ENCODE measurements around the gene DMBT1.
"Not testable (repeated sequence)": the region's sequence is repeated elsewhere in the genome, so short reads cannot be mapped to it uniquely, and the experiment has no call there.

Gene DMBT1

DNA sequence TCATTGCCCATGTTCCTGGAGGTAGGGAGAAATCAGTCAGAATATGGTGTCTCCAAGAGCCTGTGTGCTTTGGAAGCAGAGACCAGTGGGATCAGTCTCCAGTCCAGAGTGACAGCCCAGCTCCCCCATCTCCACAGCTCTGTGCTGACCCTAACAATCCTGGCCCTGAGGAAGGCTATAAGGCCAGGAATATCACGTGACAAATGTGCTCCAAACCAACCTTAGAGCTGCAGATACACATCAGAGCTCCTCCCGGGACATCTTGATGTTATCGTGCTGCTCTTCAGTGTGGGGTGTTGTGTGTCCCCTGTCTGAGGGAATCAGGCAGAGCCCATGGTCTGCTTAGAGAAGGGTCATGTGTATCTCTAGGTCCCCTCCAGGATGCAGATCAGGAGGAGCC is 15.2 kb downstream of the DMBT1 start:
- FAIRE-seq = no peak
- DNase-seq (ENCODE audit: extremely low spot score, insufficient read length, low read depth) = no peak

DNA sequence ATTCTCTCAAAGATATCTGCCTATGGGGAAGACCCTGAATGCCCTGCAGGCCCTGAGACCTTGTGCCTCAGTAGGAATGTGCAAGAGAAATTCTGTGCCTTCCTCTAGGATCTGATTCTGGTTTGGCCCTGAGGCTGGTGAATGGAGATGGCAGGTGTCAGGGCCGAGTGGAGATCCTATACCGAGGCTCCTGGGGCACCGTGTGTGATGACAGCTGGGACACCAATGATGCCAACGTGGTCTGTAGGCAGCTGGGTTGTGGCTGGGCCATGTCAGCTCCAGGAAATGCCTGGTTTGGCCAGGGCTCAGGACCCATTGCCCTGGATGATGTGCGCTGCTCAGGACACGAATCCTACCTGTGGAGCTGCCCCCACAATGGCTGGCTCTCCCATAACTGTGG is 15.7 kb downstream of the DMBT1 start:
- no peak for DNase-seq (ENCODE audit: extremely low spot score, insufficient read length, low read depth)
- FAIRE-seq = no peak

DNA sequence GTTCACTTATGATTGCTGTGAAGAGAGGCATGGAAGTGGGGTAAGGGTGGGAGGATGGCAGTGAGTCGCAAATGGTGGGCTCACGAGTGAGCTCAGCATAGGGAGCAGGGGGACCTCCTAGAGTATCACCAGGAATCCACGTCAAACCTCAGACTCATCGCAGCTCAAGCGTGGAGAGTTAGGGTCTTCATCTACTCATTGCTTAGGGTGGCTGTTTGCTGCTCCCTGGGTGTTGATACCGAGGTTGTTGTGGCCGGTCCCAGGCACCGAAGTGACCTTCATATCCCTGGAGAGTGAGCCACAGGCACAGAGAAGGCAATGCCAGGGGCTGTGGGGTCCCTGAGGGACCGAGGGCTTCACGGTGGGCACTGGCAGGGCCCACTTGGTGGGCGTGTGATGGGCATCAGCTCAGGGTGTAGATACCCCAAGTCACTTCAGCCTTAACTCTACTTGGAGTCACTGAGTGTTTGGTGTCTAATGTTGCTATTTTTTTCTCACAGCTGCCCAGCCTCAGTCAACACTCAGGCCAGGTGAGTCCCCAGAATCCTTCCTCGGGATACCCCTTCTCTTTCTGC is 16.8 kb downstream of the DMBT1 start:
- FAIRE-seq (no peak), DNase-seq (ENCODE audit: extremely low spot score, insufficient read length, low read depth) (no peak)

DNA sequence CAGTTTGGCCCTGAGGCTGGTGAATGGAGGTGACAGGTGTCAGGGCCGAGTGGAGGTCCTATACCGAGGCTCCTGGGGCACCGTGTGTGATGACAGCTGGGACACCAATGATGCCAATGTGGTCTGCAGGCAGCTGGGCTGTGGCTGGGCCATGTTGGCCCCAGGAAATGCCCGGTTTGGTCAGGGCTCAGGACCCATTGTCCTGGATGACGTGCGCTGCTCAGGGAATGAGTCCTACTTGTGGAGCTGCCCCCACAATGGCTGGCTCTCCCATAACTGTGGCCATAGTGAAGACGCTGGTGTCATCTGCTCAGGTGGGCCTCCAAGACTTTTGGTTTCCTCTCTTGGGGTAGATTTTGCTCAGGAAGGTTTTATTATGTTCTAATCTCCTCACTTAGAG is 25.5 kb downstream of the DMBT1 start:
- FAIRE-seq; DNase-seq (ENCODE audit: extremely low spot score, insufficient read length, low read depth): not testable (repeated sequence)

DNA sequence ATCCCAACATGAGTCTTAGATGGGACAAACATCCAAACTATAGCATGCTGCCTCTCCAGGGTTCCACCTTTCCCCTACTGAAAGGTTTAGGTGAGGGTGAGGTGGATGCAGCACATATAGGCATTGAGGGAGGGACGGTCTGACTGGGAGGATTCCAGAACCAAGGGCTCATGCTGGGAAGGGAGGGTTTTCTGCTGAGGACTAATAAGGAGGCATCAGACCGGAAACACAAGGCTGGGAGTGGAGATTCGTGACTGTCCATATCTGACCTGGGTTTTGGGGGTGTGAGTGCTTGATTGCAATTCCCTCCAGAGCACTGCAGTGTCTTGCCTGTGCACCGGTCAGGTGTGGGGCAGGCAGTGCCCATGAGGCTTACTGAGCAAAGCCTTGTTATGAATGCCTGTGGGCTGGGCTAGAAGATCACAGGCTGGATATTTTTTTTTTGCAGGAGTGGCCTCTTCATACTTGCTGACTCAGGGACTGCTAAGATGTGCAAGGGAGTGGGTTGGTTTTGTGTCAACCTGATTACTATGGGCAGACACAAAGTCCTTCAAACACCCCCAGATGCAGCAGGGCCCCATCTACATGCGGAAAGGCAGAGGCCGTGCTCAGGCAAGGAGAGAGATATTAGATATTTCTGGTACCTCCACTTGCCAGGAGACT is 26.7 kb downstream of the DMBT1 start:
- FAIRE-seq (no peak), DNase-seq (ENCODE audit: extremely low spot score, insufficient read length, low read depth) (no peak)

DNA sequence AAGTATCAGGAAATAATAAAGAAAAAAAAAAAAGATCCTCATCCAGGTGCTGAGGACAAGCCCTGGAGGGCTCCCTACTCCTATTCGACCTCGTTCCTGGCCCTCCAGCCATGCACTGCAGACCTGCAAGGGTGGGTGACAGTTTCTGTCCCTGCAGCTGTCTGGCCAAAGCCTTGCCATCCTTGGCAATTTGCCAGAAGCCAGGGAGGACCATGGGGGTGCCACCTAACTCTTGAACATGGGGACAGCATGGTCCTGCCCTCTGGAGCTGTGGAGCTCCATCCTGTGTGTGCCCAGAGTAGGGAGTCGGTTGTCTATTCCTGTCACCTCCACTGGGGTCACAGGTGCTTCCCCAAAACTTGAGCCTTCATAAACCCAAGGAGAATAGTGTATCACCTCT is 27.8 kb downstream of the DMBT1 start:
- FAIRE-seq (no peak), DNase-seq (ENCODE audit: extremely low spot score, insufficient read length, low read depth) (no peak)

DNA sequence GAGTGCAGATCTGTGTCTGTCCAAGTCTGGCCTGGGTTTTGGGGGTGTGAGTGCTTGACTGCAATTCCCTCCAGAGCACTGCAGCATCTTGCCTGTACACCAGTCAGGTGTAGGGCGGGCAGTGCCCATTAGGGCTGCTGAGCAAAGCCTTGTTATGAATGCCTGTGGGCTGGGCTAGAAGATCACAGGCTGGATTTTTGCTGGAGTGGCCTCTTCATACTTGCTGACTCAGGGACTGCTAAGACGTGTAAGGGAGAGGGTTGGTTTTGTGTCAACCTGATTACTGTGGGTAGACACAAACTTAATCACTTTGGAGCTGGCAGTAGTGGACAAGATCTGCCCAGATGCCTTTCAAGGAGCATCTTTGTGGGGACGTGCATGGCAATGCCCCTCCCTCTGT is 29.6 kb downstream of the DMBT1 start:
- FAIRE-seq (no peak), DNase-seq (ENCODE audit: extremely low spot score, insufficient read length, low read depth) (no peak)

DNA sequence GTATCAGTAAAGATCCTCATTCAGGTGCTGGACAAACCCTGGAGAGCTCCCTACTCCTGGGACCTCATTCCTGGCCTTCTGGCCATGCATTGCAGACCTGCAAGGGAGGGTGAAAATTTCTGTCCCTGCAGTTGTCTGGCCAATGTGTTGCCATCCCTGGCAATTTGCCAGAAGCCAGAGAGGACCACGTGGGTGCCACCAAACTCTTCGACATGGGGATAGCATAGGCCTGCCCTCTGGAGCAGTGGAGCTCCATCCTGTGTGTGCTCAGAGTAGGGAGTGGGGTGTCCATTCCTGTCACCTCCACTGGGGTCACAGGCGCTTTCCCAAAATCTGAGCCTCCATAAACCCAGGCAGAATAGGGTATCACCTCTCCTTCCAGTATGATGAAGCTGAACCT is 31.2 kb downstream of the DMBT1 start:
- no peak for FAIRE-seq
- DNase-seq (ENCODE audit: extremely low spot score, insufficient read length, low read depth) = no peak

DNA sequence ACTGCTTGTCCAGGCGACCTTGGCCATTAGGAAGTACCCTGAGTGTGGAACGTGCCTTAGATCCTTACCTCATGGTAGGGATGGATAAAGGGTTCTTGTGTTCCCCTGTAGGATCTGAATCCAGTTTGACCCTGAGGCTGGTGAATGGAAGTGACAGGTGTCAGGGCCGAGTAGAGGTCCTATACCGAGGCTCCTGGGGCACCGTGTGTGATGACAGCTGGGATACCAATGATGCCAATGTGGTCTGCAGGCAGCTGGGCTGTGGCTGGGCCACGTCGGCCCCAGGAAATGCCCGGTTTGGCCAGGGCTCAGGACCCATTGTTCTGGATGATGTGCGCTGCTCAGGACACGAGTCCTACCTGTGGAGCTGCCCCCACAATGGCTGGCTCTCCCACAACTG is 31.6 kb downstream of the DMBT1 start:
- FAIRE-seq = no peak
- DNase-seq (ENCODE audit: extremely low spot score, insufficient read length, low read depth) = no peak

DNA sequence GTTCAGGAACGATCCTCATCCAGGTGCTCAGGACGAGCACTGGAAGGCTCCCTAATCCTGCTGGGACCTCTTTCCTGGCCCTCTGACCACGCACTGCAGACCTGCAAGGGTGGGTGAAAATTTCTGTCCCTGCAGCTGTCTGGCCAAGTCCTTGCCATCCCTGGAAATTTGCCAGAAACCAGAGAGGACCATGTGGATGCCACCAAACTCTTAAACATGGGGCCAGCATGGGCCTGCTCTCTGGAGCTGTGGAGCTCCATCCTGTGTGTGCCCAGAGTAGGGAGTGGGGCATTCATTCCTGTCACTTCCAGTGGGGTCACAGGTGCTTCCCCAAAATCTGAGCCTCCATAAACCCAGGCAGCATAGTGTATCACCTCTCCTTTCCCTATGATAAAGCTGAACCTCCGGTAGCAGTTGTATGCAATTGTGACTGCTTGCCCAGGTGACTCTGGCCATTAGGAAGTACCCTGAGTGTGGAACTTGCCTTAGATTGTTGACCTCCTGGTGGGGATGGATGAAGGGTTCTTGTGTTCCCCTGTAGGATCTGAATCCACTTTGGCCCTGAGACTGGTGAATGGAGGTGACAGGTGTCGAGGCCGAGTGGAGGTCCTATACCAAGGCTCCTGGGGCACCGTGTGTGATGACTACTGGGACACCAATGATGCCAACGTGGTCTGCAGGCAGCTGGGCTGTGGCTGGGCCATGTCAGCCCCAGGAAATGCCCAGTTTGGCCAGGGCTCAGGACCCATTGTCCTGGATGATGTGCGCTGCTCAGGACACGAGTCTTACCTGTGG is 57.1 kb downstream of the DMBT1 start:
- FAIRE-seq (no peak), DNase-seq (ENCODE audit: extremely low spot score, insufficient read length, low read depth) (no peak)

DNA sequence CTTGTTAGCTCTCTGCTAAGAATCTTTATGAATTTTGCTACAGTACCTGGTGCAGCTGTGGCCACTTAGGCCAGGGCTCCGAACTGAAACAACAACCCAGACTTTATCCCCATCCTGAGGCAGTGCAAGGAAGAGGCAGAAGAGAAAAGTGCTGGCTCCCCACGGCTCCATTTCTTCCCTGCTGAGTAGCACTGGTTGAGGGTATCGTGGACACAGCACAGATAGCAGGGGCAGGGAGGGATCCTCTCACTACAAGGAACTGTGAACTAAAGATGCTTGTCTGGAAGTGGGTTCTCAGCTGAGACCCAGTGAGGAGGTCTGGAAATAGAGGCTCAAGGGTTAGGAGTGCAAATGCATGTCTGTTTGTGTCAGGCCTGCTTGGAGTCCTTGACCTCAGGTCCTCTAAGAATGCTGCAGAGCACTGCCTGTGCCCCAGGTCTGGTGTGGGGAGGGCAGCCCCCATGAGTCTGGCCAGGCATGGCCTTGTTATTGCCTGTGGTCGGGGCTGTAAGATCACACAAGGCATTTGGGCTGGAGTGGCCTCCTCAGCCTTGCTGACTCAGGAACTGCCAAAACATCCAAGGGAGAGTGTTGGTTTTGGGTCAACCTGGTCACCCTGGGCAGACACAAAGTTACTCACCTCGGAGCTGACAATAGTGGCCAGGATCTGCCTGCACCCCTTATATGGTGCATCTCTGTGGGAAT is 58.1 kb downstream of the DMBT1 start:
- FAIRE-seq = no peak
- DNase-seq (ENCODE audit: extremely low spot score, insufficient read length, low read depth) = no peak

DNA sequence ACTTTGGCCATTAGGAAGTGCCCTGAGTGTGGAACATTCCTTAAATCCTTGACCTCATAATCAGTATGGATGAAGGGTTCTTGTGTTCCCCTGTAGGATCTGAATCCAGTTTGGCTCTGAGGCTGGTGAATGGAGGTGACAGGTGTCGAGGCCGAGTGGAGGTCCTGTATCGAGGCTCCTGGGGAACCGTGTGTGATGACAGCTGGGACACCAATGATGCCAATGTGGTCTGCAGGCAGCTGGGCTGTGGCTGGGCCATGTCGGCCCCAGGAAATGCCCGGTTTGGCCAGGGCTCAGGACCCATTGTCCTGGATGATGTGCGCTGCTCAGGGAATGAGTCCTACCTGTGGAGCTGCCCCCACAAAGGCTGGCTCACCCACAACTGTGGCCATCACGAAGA is 60.4 kb downstream of the DMBT1 start:
- DNase-seq (ENCODE audit: extremely low spot score, insufficient read length, low read depth); FAIRE-seq: not testable (repeated sequence)

DNA sequence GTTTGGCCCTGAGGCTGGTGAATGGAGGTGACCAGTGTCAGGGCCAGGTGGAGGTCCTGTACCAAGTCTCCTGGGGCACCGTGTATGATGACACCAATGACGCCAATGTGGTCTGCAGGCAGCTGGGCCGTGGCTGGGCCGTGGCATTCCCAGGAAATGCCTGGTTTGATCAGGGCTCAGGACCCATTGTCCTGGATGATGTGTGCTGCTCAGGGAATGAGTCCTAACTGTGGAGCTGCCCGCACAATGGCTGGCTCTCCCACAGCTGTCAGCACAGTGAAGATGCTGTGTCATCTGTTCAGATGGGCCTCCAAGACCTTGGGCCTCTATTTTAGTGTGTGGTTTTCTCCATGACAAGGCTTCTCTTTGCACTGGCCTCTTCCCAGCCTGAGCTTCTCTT is 64.0 kb downstream of the DMBT1 start:
- no peak for FAIRE-seq
- no peak for DNase-seq (ENCODE audit: extremely low spot score, insufficient read length, low read depth)

DNA sequence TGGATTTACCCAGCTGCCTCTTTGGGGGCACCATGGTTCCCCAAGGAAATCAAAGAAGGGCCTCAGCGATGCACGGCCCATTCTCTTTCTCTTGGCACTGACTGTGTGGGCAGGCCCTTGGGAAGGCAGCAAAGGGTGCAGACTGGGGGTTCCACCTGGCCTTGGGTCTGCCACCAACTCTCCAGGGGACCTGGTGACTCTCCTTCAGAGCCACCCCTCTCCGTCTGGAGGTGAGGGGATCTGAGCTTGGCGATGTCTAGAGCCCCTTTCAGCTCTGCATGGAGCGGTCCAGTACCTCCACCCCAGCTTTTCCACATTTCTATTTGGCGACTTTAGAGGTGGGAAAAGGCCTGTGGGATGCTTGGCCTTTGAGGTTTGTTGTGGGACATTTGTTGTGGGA is 70.0 kb downstream of the DMBT1 start:
- FAIRE-seq = no peak
- DNase-seq (ENCODE audit: extremely low spot score, insufficient read length, low read depth) = no peak

DNA sequence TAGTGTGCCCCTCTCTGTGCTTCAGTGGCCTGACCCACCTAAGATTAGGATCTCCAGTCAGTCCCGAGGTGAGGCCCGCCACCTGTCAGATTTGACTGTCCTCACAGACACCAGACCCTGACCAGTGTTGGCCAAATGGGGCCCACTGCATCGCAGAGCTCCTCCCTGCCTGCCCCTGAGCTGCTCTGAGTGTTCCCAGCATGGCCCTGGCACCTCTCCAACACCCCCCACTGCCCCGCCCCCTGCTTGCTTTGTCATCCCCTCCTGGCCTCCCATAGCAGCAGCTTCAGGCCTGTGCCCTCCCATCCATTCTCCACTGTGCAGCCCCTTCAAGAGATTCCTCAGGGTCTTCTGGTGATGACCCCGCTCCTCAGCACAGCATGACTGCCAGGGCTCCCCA is 71.5 kb downstream of the DMBT1 start:
- FAIRE-seq (no peak), DNase-seq (ENCODE audit: extremely low spot score, insufficient read length, low read depth) (no peak)

DNA sequence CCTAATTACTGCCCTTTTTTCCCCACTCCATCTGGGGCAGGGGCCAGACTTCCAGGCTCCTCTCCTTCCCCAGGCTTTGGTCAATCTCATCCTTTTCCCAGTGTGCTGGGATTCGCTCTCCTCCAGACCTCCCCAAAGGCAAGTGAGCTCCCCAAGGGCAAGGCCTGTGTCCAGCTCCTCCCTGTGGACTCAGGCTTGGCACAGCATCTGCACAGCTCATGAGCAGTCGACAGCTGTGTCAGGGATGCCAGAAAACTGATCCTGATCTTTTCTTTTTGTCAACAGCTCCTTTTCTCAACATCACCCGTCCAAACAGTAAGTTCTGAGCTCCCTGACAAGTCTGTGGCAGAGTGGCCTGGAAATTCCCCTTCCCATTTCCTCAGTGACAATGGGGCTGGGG is 72.0 kb downstream of the DMBT1 start:
- FAIRE-seq (no peak), DNase-seq (ENCODE audit: extremely low spot score, insufficient read length, low read depth) (no peak)

DNA sequence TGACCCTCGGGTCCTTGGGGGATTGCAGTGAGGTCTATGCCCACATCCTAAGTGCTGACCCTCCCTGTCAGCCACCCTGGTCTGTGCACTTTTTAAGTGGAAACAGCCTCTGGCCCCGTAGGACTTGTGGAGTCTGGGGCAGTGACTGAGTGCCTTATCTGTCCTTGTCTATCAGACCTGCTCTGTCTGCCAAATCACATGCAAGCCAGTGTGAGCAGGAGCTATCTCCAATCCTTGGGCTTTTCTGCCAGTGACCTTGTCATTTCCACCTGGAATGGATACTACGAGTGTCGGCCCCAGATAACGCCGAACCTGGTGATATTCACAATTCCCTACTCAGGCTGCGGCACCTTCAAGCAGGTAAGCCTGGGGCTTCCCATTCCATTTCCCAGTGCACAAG is 76.4 kb downstream of the DMBT1 start:
- DNase-seq (ENCODE audit: extremely low spot score, insufficient read length, low read depth) = no peak
- no peak for FAIRE-seq

DNA sequence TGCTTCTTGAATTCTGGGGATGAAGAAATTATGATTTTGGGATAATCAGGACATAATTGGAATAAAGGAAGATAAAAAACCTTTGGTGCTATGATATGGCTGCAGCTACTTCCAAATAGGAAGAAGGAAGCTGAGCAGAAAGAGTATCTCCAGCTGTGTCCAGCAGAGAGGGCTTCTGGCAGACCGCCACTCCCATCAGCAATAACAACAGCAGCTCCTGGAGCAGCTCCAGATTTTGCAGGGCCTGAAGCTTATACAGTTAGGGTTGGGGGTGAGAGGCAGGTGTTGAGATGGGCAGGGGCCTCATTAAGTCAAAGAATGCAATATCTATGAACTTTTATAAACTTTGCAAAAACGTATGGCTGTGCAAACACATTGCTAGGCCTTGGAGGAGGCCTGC is 76.8 kb downstream of the DMBT1 start:
- DNase-seq (ENCODE audit: extremely low spot score, insufficient read length, low read depth) (no peak), FAIRE-seq (no peak)

DNA sequence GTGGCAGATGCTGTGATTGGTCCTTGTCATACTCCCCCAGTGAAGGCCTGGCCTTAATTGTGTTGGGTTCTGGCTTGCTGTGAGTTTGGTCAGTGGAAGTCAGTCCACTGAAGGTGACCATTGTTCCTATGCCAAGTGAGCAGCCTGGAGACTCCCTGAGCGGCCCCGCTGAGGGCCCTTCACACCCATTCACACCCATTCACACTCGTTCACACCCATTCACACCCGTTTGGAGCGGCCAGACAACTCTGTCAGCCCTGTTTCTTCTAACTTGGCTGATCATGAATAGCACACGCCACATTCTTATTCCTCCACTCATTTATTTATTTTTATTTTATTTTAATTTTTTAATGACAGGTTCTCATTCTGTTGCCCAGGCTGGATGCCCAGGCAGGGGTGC is 77.6 kb downstream of the DMBT1 start:
- FAIRE-seq (no peak), DNase-seq (ENCODE audit: extremely low spot score, insufficient read length, low read depth) (no peak)

DNA sequence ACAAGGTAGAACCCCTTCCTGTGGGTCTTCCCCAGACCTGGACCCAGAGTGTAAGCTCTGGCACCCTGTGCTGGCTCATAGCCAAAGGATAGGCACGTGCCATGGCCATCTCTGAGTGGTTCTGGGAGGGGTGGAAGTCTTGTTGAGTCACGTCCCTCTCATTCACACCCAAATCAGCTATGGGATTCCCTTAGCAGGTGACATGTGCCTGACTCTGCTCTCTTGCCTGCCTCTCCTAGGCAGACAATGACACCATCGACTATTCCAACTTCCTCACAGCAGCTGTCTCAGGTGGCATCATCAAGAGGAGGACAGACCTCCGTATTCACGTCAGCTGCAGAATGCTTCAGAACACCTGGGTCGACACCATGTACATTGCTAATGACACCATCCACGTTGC is 79.2 kb downstream of the DMBT1 start:
- FAIRE-seq = no peak
- DNase-seq (ENCODE audit: extremely low spot score, insufficient read length, low read depth) = no peak

DNA sequence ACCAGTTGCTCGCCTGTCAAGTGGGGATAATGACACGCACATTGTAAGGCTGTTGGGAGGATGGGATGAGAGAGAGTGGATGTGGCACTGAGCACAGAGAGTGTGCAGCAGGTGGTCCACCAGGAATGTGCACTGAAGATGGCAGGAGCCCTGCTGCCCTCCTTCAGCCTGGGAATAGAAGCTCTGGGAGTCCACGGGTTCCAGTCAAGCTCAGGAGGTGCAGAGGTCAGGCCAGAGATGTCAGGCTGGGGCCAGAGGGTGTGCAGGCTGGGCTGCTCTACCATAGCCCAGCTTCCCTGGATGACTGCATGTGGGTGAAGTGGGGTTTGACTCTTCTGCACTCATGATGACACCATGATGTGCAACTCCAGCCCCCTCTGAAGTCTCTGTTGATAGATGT is 80.4 kb downstream of the DMBT1 start:
- no peak for DNase-seq (ENCODE audit: extremely low spot score, insufficient read length, low read depth)
- FAIRE-seq = no peak
